Left lobe of liver (tissue), 2 donors: ENCODE measurements around the gene DMRTB1. TPM values are rescaled to one million over a fixed set of nuclear protein-coding genes. Genes with fewer than 3 reads are reported as not detected.

ENCODE experiments used
- ATAC-seq: fragments of 200-7000 bp; cut with Tn5 transposase; one replicate; pipeline ENCODE4 v1.9.1; 2020; ENCODE audit warnings: mild to moderate bottlenecking, moderate library complexity
- DNase-seq: peaks from one replicate; pipeline ENCODE4 v3.0.0-alpha.2; 2020; ENCODE audit warnings: low spot score
- total RNA-seq: library from RNA; stranded (reverse); gene quantifications from one replicate; pipeline ENCODE4 v1.2.1, GENCODE V29; 2021
- donor health status: DM: no; HTN: no; CAD: no; lungs with moderate emphysema.
- donor health status: DM: no; HTN: yes; CAD: no.

The DMRTB1 gene
- total RNA-seq, 1 donor from 2014 or later, result not detected

DNA sequence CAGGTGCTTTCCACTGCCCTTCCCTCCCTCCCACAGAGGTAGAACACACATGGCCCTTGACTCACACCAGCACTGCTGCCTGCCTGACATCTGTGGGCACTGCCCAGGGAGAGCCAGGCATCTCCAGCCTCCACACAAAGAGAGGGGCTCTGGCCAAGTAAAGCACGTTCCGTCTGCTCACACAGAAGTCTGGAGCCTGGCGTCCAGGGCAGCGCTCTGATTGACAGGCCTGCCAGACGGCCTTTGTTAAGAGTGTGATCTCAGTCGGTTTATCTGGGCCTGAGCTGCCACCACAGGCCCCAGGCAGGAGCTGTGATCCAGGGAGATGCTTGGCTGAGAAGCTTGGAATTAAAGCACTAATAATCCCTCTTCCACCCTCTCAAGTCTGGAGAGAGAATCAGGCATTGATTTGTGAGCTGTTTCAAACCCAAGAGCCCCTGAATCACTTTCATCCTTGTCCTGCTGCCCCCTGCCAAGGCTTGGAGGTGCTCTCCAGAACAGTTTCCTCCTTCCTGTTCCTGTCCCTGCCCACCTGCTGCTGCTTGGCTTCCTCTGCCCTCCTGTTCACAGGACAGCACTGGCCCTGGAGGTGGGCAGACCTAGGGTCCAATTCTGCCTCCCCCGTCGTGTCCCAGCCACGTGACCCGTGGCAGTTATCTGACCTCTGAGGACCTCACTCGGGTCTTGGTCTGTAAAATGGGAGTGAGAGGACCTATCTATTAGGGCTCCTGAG lies 3.7 kb downstream of the DMRTB1 start:
- ATAC-seq, result no peak
- no peak for DNase-seq

DNA sequence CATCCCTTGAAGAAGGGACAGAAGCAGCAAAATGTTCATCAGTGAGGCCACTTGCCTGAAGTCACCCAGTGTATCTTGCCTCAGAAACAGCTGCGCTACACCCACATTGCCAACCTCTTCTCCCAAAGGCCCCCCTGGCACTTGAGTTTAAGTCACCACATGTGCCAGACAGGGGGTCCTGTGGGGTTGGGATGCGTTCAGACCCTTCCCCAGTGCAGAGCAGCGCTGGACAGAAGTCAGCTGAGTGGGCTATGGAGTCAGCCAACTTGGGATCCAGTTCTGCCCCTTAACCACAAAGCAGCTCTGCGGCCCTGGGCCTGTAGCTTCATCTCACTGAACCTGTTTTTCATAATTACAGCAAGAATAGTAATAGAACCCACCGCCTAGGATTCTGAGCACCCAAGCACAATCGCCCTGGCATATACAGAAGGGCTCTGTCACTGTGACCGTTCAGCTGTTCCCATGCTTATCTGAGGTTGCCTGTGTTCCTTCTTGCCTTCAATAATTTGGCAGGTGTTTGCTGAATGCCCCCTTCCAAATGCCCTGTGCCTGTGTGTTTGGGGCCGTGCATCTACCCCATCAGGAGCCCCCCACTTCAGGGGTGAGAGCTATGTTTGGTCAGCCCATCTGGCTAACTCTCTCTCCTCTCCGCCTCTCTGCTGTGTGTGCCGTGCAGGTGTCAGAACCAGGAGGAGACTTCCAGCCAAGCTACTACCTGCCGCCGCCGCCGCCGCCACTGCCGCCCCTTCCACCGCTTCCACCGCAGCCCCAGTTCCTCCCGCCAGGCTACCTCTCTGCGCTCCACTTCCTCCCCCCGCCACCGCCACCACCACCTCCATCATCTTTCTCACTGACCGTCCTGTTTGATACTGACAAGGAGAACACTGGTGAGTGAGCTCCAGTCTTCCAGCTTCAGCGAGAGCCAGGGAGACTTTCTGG lies 5.0 kb downstream of the DMRTB1 start:
- no peak for ATAC-seq
- DNase-seq, result no peak

DNA sequence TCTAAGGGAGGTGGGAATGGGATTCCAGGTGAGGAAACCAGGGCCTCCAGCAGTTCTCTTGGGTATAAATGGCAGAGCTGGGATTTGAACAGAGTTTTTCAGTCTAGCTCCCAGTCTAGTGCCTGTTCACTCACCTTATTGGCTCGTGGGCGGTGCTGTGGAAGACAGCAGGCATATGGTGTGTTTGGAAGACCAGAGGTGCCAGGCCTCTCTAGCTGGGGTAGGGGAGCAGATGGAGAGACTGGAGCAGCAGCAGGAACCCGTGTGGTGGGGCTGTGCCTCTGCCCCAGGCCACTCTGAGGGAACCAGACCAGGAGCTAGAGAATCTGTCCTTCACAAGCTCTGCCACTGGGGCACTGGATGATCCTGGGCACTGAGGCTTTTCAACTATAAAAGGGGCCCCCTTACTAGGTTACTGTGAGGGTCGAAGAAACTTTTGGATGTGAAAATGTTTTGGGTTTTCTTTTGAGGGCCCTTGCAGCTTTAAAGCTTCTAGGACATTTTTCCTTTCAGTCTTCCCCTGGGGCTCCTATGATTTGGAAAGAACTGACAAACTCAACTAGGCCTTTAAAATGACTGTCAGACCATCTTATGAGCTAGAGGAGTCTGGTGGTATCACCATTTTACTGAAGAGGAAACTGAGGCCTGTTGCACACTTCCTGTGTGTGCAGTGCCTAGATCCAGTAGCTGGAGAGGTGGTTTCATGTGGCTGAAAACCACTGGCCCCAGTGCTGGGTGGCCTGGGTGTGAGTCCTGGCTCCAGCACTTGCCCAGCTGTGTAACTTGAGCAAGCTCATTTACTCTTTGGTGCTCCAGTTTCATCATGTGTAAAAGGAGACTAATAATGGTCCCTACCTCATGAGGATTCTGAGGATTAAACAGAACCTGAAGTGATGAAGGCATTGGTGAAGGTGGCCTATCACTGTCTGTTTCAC lies 6.1 kb downstream of the DMRTB1 start:
- no peak for DNase-seq
- no peak for ATAC-seq

DNA sequence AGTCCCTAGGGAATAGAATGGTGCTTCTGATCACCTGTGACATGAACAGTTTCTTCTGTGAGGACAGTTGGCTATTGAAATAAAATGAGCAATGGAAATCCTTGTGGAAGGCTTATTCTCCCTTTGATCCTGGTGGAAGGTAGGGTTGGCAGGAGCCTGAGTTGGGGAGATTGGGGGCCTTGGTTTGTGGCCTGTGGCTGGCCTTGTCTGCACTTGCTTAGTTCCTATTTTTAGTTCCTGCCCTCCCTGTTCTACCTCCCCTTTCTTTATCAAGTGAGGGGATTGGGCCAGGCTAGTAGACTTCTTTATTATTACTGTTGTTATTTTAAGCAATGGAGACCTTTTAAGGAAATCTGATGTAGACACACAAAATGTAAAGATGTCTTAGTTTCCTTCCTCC lies 8.2 kb downstream of the DMRTB1 start:
- no peak for ATAC-seq
- no peak for DNase-seq

- DNase-seq, result no peak
- no peak for ATAC-seq
Measured at GRCh38 chr1:53468374-53468773, 9.2 kb downstream of the DMRTB1 start.

- ATAC-seq (no peak), DNase-seq (no peak)
Measured at GRCh38 chr1:53469373-53469772, 10.2 kb downstream of the DMRTB1 start.

- peak; percentile 62 for ATAC-seq
- DNase-seq, result no peak
Measured at GRCh38 chr1:53470155-53470554, 11.0 kb downstream of the DMRTB1 start.

GRCh38 chr1:53470584-53470983 lies 11.4 kb downstream of the DMRTB1 start:
- ATAC-seq, result no peak
- peak; percentile 26 for DNase-seq

- no peak for ATAC-seq
- no peak for DNase-seq
Measured at GRCh38 chr1:53471000-53471399, 11.8 kb downstream of the DMRTB1 start.

- ATAC-seq, result no peak
- no peak for DNase-seq
Measured at GRCh38 chr1:53473463-53473862, 14.3 kb downstream of the DMRTB1 start.

DNA sequence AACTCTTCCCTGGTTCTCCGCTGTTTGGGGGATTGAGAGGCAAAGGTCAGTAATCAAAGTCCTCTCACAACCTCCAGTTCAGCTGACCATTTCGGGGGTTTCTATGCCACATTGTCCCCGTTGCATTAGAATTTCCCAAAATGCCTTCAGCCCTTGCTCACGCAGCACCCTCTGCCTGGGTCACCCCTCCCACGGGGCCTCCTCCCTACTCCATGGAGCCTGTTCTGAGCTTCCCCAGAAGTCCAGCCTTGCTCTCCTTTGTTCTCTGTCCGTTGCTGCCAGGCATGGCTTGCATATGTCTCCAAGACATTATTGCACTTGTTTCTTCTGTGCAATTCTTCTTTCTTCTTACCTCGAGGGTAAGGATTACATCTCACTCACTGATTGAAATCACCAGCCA lies 16.5 kb downstream of the DMRTB1 start:
- ATAC-seq, result no peak
- DNase-seq, result peak; percentile 21

- ATAC-seq, result no peak
- DNase-seq, result no peak
Measured at GRCh38 chr1:53476579-53476978, 17.4 kb downstream of the DMRTB1 start.

DNA sequence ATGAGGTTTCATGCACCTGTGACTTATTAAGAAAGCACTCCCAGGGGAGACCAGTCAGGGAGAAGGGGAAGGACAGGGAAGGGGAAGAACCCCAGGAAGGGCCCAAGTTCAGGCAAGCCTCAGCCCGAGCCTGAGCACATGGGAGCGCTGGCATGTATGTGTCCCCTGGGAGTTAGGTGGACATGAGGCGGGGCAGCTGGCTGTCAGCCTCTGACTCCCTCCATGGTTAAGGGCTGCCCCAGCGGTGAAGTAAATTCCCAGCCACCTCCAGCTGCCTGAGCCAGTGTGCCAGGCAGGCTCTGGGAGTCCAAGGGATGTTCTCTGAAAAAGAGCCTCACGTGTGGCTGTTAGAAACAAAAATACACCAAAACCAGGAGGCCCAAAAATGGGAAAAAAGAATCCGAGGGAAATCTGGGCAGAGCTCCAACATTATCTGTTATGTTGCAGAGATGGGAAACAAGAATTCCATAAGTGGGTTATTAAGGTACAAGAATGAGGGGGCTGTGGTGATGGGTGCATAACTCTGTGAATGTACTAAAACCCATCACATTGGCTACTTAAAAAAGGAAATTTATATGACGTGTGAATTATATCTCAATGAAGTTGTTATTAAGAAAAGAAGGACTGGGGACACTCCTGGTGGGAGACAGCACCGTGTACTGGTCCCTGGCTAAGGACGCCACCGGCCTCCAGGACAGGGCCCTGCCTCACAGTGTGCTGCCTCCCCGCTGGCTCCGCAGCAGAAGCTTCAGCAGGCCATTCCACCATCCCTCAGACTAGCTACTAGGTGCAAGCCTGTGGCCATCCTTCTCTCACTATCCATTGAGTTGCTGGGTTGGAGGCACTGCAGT lies 18.7 kb downstream of the DMRTB1 start:
- ATAC-seq, result no peak
- DNase-seq, result no peak

DNA sequence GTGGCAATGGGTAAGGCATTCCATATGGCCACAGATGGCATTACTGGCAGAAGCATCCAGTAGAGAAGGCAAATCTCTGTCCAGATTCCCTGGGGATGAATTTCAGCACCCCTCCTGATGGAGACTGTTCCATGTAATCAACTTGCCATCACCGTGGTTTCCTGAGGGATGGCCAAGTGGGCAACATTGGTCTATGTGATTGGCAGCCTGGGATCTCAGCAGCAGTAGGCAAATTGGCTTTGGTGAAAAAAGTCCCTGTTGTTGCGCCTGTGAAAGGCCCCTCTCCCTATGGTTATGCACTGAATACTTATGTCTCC lies 19.3 kb downstream of the DMRTB1 start:
- no peak for ATAC-seq
- no peak for DNase-seq

- no peak for DNase-seq
- no peak for ATAC-seq
Measured at GRCh38 chr1:53480678-53481077, 21.5 kb downstream of the DMRTB1 start.

DNA sequence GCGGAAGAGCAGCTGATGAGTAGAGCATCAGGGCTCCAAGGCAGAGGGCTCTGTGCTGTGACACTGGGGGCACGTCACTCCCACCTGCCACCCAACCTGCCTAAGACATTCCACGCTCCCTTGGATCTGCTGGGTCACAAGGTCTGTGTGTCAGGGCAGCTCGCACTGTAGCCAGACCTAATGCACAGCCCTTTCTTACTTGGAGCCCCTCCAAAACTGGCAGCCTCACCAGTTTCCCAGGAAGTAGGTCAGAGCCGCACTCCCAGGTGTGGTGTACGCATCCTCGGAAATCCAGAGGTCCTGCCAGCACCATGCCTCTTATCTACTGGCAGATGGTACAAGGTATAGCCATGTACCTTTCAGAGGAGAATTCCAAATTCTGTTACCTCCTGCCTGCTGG lies 22.3 kb downstream of the DMRTB1 start:
- ATAC-seq (no peak), DNase-seq (no peak)

DNA sequence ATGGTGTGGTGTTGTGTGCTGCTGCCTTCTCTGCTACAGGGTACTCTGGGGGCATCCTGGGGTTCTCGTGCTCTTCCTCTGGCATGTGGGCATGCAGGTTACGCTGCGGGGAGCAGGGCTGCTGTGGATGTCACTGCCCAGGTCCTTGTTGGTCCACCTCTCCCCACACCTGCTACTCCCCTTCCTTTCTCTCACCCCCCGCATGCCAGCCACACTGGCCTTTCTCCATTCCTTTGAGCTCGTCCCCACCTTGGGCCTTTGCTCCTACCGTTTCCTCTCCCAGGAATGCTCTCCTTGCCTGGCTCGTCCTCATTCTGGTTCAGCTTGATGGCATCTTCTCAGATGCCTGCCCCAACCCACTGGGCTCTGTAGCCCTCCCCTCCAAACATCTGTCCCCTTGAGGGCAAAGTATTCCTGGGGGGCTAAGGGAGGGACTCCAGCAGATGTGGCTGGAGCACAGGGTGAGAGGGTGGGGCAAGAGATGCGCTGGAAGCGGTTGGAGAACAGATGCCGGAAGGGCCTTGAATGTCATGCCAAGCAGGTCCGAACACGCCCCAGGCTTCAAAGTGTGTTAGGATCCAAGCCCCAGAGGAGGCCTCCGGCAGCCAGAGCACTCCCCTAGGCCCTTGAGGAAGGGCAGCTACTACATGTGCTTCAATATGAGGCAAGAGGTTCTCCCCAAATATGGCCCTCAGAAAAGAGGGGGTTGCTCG lies 23.4 kb downstream of the DMRTB1 start:
- ATAC-seq, result no peak
- DNase-seq, result no peak

DNA sequence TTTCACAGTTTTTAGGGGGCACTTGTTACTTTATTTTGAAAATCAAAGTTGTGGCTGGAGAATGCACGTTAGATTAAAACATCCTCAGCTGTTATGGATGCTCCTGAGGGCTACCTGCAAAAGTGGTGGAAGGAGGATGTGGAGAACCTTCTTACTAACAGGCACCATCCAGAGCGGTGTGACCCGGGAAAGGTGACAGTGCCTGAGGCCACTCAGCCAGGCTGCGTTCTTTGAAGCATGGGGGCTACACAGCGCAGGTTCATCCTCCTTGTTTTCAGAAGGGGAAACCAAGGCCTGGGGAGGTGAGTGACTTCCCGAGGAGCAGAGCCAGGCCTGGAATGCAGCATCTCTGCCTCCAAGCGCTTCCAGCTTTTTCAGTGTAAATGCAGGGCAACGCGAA lies 24.0 kb downstream of the DMRTB1 start:
- ATAC-seq (no peak), DNase-seq (no peak)

GRCh38 chr1:53483656-53484055 lies 24.5 kb downstream of the DMRTB1 start:
- no peak for ATAC-seq
- DNase-seq, result no peak
